Measurements from ENCODE around the gene ZNF385A. TPM values are rescaled to one million over a fixed set of nuclear protein-coding genes. Genes with fewer than 3 reads are reported as not detected.

The ZNF385A gene
- total and polyA plus RNA-seq, 2 of the 8 experiments (the other 6 are each of a cell fraction or from before 2014, with no cell fraction given) = 5.2 to 14.3 TPM

GRCh38 chr12:54363618-54364017 is 20.9 kb downstream of the ZNF385A start:
- Histone ChIP-seq H2BK120ac (replicated peaks; ENCODE audit: low read depth, low read length) (no peak overlapping the region), H3K27me3 (replicated peaks in 1 of 4; ENCODE audit: control insufficient read depth in 3 of 4, extremely low read depth in 1 of 4, insufficient read depth in 3 of 4, low read length in 3 of 4) (peaks cover 0 to 5% (median 2%) of the 10 kb centered on the region in 4 experiments; a peak in 3 of 7 replicates), H3K14ac (ENCODE audit: insufficient read length) (no peak overlapping the region), H2BK12ac (ENCODE audit: low read depth, low read length) (no peak overlapping the region; the same call in 1 of the 2 replicates), H3K79me1 (ENCODE audit: low read depth, low read length) (no peaks in the 10 kb centered on the region), H4K20me1 (replicated peaks in 1 of 2; ENCODE audit: control insufficient read depth in 1 of 2, insufficient read depth in 2 of 2, low read length in 2 of 2) (no peaks in the 10 kb centered on the region), H3K27ac (ENCODE audit: low read depth, low read length) (no peak overlapping the region), H3K4me1 (replicated peaks in 1 of 4; ENCODE audit: control insufficient read depth in 3 of 4, insufficient read depth in 4 of 4, low read length in 3 of 4) (peaks cover 0 to 6% (median 3%) of the 10 kb centered on the region in 4 experiments; a peak in 5 of 7 replicates), H2BK5ac (ENCODE audit: low read depth, low read length) (no peak overlapping the region), H4K91ac (replicated peaks; ENCODE audit: insufficient read length, low read length) (no peak overlapping the region), H3K4me2 (ENCODE audit: insufficient read depth in 1 of 2, low read depth in 2 of 2, low read length in 2 of 2) (no peak overlapping the region), H2AK5ac (ENCODE audit: low read depth, low read length) (no peak overlapping the region), H3K4ac (replicated peaks; ENCODE audit: insufficient read length, low read depth, low read length) (no peak overlapping the region), H4K8ac (ENCODE audit: extremely low read depth, insufficient read depth, low read length) (no peak overlapping the region), H4K5ac (ENCODE audit: insufficient read length, low read depth, low read length) (no peak overlapping the region), H2BK15ac (ENCODE audit: low read length) (no peak overlapping the region), H3K9ac (replicated peaks in 1 of 4; ENCODE audit: extremely low read depth in 1 of 4, low read depth in 3 of 4, low read length in 3 of 4) (no peak overlapping the region), H3K23me2 (ENCODE audit: low read depth, low read length) (peaks cover 6% of the 10 kb centered on the region), H2AFZ (ENCODE audit: low read length) (no peak overlapping the region), H3K79me2 (ENCODE audit: control insufficient read depth in 1 of 2, insufficient read depth in 2 of 2, low read length in 2 of 2) (no peaks in the 10 kb centered on the region), H2BK20ac (ENCODE audit: low read length) (no peak overlapping the region), H3K56ac (replicated peaks; ENCODE audit: insufficient read length, low read depth, low read length) (no peak overlapping the region), H3K23ac (ENCODE audit: insufficient read length) (no peak overlapping the region), H3K36me3 (ENCODE audit: control insufficient read depth in 2 of 4, insufficient read depth in 4 of 4, low read length in 3 of 4) (no peaks in the 10 kb centered on the region), H3K9me3 (ENCODE audit: insufficient read depth in 2 of 2, low read depth in 1 of 2, low read length in 1 of 2) (no peaks in the 10 kb centered on the region), H3K18ac (ENCODE audit: extremely low read depth, low read length) (no peak overlapping the region), H3K4me3 (ENCODE audit: extremely low read depth in 1 of 4, insufficient read depth in 2 of 4, low read depth in 3 of 4, low read length in 4 of 4) (no peak overlapping the region)
- DNase-seq (ENCODE audit: low read depth in 1 of 2, low spot score in 2 of 2) (no peak), FAIRE-seq (no peak)
- POLR2A ChIA-PET (ENCODE audit: partially characterized antibody) = interaction anchor here (1.1 to 9.2 kb wide), 7 partner anchors 9 to 131 kb away, joined by 3 to 133 read pairs (median 19); partner anchors contain the start of genes CBX5 and HNRNPA1
- CTCF ChIA-PET (ENCODE audit: partially characterized antibody) = interaction anchor here (0.7 to 9.2 kb wide), 11 partner anchors 13 to 163 kb away, joined by 3 to 348 read pairs (median 16); partner anchors contain the start of genes COPZ1, NFE2 and ZNF385A
- 90% methylated on average over 6 of the region's 6 CpGs; no CpG with 5 or more reads in 1 of the 2 experiments for WGBS, 2 experiments (ENCODE audit: extremely low coverage in 1 of 2, insufficient coverage in 1 of 2, insufficient read length in 1 of 2, insufficient replicate concordance in 2 of 2, low coverage in 1 of 2, low lambda C conversion rate in 2 of 2, missing lambda C conversion rate in 1 of 2)
- TF ChIP-seq CTCF (IDR thresholded peaks at IDR 0.05; ENCODE audit: control extremely low read depth in 1 of 3, insufficient read depth in 1 of 3, low read depth in 1 of 3, low read length in 3 of 3) (no peak), BACH1 (IDR thresholded peaks at IDR 0.05; ENCODE audit: low read length) (no peak), TEAD4 (IDR thresholded peaks at IDR 0.05; ENCODE audit: low read depth, low read length) (no peak), RXRA (IDR thresholded peaks at IDR 0.05; ENCODE audit: insufficient read depth, low read depth, low read length) (no peak), TAF1 (IDR thresholded peaks at IDR 0.05; ENCODE audit: low read depth, low read length) (no peak), CEBPB (IDR thresholded peaks at IDR 0.05; ENCODE audit: low read depth, low read length) (no peak), YY1 (IDR thresholded peaks at IDR 0.05; ENCODE audit: low read depth, low read length) (no peak), SAP30 (IDR thresholded peaks at IDR 0.05; ENCODE audit: insufficient read depth, insufficient replicate concordance, low read length) (no peak), SIN3A (conservative IDR thresholded peaks at IDR 0.05 in 1 of 2, IDR thresholded peaks at IDR 0.05 in 1 of 2; ENCODE audit: low read depth in 1 of 2, low read length in 2 of 2) (no peak)
